GM19025 (cell line): ENCODE results near the gene PCP4.

Source experiments
- ATAC-seq: cut with Tn5 transposase; IDR thresholded peaks from one replicate; pipeline ENCODE4 v1.9.1; 2021; ENCODE audit warnings: mild to moderate bottlenecking, low read depth, moderate library complexity; ENCODE audit not compliant: unreplicated experiment

The PCP4 gene

GRCh38 chr21:39867198-39867650, at the start of gene PCP4:
TSS of gene PCP4 (plus strand) at chr21:39867438. CDS start at chr21:39867502, 64 bp downstream.
- no peak for ATAC-seq

DNA sequence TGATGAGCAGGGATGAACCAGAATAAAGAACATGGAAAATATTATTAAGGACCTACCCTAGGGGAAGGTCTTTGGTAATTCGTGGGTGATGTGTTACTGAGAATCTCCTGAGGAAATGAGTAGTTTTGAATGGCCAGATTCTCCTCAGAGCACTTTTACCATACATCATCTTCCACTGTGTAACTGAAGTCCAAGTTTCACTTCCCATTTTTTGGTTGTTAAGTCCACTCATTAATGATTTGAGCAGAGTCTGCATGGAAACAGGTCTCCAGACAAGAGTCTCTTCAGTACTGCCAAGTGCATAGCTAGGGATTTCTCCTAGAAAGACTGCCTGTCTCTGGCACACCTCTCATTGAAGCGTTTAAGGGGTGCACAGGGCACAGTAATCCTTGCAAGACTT, 48.7 kb upstream of the PCP4 start:
- ATAC-seq = no peak

DNA sequence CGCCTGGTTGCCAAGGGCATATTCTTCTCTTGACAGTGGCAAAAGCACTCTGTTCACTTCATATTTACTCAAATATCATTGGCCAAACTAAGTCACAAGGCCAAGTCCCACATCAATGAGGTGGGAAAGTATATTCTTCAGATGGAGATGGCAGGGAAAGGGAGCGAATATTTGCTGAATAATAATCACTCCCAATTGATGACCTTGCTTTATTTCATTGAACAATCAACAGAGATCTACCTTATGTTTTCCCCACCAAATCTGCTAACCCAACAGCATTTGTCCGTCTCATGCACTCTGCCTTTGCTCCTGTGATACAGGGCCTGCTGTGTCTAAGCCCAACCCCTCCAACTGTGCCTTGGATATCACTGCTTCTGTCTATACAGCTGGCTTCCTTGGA, 45.2 kb upstream of the PCP4 start:
- no peak for ATAC-seq

- ATAC-seq = no peak
Observed at GRCh38 chr21:39825250-39825649, 42.0 kb upstream of the PCP4 start.

DNA sequence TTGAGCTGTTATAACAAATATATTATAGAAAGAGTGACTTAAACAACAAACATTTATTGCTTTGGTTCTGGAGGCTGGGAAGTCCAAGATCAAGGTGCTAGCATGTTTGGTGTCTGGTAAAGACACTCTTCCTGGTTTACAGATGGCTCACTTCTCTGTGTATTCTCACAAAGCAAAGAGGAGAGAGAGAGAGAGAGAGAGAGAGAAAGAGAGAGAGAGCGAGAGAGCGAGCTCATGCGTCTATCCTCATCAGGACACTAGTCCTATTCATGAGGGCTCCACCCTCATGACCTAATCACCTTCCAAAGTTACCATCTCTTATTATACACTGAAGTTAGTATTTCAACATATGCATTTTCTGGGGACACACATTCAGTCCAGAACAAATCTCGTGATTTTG, 32.7 kb upstream of the PCP4 start:
- no peak for ATAC-seq

GRCh38 chr21:39837861-39838359, 29.3 kb upstream of the PCP4 start:
- ATAC-seq = no peak

DNA sequence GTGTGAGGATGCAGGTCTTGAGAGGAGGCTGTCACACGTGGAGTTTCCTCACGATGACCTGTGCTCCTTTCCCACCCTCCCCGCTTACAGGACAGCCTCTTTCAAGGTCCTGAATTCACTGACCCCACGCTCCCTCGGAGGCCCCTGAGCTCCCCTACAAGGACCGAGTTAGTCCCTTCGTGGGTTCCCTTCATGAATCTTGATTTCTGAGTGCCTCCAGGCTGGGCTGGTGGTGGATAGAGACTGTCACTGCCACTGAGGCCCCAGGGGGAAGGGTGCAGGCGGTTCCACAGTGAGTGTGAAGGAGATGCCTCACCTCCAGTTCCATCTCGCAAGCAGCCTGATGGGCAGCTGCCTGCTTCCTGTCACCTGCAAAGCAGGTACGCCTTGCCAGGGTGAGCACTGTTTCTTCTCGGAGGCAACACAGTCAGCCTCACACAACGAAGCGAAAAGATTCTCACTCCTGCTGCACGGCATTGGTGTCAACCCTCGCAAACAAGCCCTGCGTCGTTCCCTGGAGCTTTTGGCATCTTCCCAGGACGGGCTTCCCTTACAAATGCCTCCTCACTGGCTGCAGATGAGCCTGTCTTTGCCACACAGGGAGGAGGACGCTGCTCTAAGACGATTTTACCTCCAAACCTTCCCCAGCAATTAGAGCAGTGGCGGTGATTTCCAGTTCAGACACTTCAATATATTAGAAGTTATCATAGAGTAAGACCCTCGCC, 26.7 kb upstream of the PCP4 start:
- no peak for ATAC-seq

- ATAC-seq = no peak
Observed at GRCh38 chr21:39842741-39843459, 24.3 kb upstream of the PCP4 start.

DNA sequence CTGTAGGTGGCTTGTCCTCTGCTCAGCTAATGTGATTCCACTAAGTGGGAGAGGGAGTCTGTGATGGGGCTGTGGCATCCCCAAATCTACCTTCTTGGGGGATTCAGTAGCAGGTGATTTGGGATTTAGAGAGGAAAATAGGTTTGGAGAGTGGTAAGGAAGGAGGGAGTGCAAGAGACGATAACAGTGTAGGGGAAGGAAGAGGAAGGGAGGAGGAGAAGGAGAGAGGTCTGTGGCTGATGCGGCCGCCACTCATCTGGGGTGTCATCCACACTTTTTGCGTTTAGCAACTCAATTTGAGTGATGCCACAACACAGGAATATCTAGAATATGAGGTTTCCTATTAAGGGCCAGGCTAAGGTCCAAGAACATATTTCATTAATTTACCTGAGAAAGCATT, 23.8 kb upstream of the PCP4 start:
- no peak for ATAC-seq

- no peak for ATAC-seq
Observed at GRCh38 chr21:39843916-39844315, 23.3 kb upstream of the PCP4 start.

GRCh38 chr21:39845571-39846130, 21.6 kb upstream of the PCP4 start:
- ATAC-seq = no peak

DNA sequence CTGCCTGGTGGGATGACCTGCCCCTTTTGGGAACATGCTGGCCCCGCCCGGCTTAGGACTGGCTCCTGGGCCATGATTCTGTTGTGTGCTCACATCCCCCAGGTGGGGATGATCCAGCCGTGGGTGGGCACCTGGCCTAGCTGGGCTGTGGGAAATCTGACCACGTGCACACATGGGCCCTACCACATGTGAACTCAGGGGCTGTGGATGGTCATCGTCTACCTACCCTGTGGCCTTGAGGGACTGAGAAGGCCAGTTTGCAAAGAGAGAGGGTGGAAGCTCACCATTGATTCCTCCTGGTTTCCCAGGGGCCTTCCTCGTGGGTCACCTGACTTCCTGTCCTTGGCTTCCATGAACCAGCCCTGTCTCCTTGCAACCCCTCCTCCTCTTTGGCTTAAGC, 19.4 kb upstream of the PCP4 start:
- ATAC-seq = no peak

DNA sequence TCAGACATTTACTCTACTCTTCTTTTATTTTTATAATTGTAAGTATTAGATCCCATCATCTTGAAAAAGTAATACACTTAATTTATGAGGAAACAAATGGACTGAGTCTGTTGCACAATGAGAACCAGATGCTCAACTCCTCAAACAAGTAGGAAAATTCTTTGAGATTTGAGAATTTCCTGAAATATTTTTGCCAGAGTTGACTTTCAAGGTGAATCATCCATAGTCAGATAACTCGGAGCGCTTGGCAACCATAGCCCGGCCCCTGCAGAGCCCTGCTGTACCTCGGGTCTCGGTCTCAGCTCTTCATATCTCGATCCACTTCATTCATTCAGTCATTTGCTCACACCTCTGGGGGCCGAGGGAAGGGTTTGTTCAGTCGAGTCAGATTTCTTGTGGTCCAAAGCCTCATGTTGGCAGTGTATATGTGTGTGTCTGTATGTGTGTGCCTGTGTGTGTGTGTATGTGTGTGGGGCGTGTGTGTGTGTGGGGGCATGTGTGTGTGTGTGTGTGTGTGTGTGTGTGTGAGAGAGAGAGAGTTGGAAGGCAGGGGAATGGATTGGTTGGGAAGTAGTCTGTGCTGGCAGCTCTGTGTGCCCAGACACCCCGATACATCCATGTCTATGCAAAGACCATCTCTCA, 18.1 kb upstream of the PCP4 start:
- no peak for ATAC-seq

DNA sequence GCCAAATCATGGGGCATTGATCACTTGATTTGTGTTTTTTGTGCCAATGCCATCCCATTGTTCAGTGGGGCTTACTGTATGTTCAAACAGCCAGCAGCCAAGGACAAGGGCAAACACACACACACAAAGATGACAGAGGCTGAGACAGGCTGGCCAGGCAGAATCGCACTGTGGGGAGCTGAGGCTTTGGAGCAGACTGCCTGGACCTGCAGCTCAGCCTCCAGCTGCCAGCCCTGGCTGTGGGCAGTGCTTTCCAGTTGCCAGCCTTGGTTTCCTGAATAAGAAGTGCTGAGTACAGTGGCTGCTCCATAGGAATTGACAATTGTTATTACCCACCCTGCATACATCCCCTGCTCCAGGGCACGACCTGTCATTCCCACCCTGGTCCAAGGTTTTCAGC, 16.9 kb upstream of the PCP4 start:
- ATAC-seq = no peak

DNA sequence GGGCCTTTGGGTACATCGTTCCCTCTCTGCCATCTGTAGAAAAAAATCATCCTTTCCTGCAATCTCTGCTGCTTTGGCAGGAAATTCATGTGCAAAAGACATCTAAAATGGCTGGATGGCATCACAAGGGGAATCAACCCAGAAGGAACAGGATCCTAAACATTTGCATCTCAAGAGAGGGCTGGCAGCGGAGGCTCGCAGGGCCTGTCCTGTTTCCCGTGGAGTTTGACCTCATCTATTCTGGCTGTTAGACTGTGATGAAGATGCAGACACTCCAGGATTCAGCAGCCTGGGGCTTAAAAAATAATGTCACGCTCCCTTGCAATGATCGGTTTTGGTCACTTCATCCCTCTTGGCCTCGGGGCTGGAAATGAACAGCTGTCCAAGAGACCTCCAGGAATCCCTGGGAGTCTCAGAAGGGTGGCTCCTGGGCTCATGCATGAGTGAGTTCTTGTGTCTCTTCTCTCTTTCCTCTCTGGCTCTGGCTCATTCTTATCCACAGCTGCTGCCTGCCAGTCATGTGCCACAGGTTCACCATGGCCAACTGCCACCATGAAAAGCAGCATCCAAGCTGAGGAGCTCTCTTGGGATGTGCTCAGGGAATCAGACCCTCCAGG, 16.1 kb upstream of the PCP4 start:
- no peak for ATAC-seq

DNA sequence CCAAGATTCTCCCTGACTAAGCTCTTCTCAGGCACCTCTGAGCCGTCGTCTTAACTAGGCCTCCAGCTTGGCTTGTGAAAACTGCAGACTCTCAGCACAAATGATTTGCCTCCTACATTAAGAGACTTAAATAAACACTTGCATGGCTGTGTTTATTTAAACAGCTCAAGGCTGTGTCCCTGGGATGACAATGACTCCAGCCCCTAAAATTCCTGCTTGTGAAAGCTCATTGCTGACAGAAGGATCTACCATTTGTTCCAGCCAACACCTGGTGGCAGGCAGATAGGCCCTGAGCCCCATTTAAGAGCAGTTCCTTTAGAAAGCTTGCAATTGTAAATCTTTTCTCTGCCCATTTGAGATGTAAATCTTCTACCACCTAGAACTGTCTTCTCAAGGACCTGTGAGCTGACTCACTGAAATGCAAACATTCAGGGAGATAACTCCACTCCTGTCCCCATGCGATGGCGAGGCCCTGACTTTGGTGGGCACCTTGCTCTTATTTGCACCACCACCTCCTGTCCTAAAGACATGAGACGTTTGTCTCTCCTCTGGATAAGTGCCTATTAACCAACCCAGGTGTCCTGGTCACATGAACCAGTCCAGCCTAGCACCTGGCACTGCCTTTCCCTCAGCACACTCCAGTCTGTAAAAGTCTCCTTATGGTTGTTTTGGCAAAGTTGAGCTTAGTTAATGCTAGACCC, 15.1 kb upstream of the PCP4 start:
- ATAC-seq = no peak

- no peak for ATAC-seq
Observed at GRCh38 chr21:39852726-39853500, 14.3 kb upstream of the PCP4 start.

GRCh38 chr21:39854572-39854971, 12.7 kb upstream of the PCP4 start:
- ATAC-seq = no peak

GRCh38 chr21:39855595-39855994, 11.6 kb upstream of the PCP4 start:
- ATAC-seq = no peak
